LNCaP clone FGC (cell line): ENCODE measurements around the gene ARMCX2.

Experiments
- DNase-seq: peaks from one replicate; pipeline ENCODE4 v3.0.0-alpha.2; 2011; ENCODE audit warnings: low read depth
- H3K4me3 ChIP-seq: 2 replicates; pipeline ENCODE4 v1.5.1; 2011; ENCODE audit warnings: mild to moderate bottlenecking, low read depth, low read length, control low read depth
- TF ChIP-seq, protein P1 (sequence below): IDR thresholded peaks from 2 replicates; pipeline ENCODE4 v1.5.1; 2012; ENCODE audit warnings: mild to moderate bottlenecking; ENCODE audit not compliant: control insufficient read depth, insufficient read depth; ENCODE audit errors: extremely low read depth

The ARMCX2 gene

DNA sequence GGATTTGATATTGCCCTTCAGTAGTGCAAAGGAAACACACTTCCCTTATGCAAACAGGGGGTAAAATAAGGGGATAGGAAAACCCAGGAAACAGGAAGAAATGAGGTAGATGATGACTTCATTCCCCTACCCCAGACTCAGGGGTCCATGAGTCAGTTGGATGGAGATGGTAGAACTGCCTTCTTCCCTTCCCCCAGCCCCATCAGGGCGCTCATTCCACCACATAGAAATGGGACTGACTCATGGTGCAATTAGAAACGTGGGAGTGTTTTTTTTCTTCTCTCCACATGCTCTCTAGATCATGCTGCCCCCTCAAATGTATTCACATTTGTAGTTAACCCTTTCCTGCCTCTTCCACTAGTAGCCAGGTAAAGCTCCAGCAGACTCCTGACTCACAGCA, 23.1 kb upstream of the ARMCX2 start:
- DNase-seq = no peak
- TF ChIP-seq, protein P1, sequence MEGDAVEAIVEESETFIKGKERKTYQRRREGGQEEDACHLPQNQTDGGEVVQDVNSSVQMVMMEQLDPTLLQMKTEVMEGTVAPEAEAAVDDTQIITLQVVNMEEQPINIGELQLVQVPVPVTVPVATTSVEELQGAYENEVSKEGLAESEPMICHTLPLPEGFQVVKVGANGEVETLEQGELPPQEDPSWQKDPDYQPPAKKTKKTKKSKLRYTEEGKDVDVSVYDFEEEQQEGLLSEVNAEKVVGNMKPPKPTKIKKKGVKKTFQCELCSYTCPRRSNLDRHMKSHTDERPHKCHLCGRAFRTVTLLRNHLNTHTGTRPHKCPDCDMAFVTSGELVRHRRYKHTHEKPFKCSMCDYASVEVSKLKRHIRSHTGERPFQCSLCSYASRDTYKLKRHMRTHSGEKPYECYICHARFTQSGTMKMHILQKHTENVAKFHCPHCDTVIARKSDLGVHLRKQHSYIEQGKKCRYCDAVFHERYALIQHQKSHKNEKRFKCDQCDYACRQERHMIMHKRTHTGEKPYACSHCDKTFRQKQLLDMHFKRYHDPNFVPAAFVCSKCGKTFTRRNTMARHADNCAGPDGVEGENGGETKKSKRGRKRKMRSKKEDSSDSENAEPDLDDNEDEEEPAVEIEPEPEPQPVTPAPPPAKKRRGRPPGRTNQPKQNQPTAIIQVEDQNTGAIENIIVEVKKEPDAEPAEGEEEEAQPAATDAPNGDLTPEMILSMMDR = no peak
- no peak overlapping the region for H3K4me3 ChIP-seq

DNA sequence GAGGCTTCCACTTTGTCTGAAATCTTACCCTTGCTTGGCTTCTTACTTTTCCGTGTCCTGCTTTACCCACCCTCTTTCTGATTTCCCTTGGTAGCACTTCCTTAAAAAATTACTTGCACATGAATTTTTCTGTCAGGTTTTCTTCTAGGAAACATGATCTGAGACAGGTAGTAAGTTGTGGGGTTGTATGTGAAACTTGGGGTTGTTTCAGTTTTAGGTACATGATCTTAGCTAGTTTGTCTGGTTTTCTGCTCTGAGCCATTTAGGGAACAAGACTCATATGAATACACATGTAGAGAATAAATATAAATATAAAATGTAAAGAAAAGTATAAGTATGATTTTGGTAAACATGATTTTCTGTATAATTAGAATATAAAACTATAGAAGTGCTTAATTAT, 17.4 kb upstream of the ARMCX2 start:
- DNase-seq = no peak
- TF ChIP-seq, protein P1 = no peak
- no peak overlapping the region for H3K4me3 ChIP-seq

GRCh38 chrX:101676571-101676970, 16.9 kb upstream of the ARMCX2 start:
- TF ChIP-seq, protein P1 = no peak
- H3K4me3 ChIP-seq = no peak overlapping the region
- DNase-seq = no peak

DNA sequence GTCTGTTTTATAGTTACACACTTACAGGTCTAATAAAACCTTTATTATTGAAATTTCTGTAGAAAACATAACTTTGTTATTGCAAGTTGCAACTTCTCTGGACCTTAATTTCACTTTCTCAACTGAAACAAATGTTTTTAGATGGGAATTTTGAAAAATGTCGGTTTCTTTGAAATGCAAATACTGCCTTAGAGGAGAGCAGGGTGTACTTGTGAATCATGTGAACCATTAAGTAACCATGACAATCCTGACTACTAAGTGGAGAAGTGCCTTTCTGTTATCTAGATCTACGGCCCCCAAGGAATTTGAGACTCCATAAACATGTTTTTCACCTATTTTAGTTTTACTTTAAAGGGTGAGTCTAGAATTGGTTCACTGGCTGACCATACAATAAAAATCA, 8.5 kb upstream of the ARMCX2 start:
- no peak overlapping the region for H3K4me3 ChIP-seq
- no peak for DNase-seq
- TF ChIP-seq, protein P1 = no peak

DNA sequence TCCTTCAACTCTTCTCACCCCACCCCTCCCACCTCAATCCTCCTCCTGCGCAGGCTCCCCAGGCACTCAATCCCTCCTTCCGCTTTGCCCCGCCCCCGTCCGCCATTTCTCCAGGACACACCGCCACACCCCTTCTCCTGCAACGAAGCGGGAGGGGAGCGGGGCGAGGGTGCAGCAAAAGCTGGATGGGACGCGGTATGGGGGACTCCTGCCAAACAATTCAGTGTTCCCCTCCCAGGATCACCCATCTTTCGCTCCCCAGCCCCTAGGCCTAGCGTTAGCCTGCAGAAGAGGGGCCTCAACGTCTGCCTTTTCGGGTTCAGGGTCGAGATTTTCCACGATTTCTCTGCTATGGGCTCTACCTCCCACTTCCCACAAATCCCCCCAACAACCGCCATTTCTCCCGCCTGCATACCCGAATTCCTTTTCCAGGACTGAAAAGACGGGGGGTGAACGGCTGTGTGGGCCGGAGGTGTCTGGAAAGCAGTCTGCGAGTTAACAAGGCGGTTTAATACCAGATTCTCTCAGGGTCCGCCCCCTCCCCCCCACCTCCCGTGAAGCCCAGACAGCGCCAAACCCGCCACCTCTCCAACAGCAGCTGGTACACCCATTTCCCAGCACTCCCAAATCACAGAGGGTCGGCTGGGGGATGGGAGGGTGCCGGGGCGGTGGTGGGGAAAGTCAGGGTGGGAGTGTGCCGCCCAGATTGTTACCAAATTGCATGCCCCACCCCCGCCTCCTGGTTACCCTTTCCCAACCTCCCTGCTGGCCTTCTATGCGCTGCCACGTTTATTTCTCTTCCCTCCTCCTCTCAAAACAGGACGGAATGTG, 774 bp downstream of the ARMCX2 start:
- TF ChIP-seq, protein P1 = no peak
- DNase-seq = no peak
- H3K4me3 ChIP-seq = no peak overlapping the region

DNA sequence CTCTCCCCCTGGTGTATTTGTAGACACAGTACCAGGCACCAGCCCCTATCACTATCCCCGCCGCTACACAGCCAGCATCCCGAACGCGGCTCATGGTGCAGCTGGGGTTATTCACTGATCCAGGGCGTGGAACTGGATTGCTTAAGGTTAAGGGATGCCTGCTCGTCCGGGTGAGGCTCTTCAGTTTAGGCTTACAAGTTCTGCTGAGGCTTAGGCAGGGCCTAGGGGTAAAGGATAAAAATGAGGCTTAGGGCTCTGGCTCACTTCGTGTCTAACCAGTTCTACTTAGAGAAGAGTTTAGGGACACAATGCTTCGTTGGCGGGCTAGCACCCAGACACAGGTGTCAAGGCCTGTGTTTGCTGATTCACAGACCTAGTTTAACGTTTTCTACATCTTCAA, 2.2 kb downstream of the ARMCX2 start:
- H3K4me3 ChIP-seq = no peak overlapping the region
- TF ChIP-seq, protein P1 = no peak
- no peak for DNase-seq

DNA sequence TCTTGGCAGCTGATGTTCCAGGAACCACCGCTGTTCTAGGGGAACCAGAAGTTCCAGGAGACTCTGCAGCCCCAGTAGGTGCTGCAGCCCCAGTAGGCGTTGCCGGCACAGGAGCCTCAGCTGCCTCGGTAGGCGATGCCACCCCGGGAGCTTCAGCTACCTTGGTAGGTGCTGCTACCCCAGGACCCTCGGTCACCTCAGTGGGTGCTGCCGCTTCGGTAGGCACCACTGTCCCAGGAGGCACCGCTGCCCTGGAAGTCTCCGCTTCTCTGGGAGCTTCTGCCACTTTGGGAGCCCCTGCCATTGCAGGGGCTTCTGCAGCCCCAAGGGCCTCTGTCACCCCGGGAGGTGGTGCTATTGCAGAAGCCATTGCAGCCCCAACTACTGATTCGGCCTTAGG, 2.8 kb downstream of the ARMCX2 start:
- DNase-seq = no peak
- TF ChIP-seq, protein P1 = no peak
- H3K4me3 ChIP-seq = no peak overlapping the region
